Smooth muscle cell (in vitro differentiated cells): Measurements from ENCODE around the gene TNFRSF11A. TPM values are rescaled to one million over a fixed set of nuclear protein-coding genes. Genes with fewer than 3 reads are reported as not detected.

Source experiments
- DNase-seq: peaks from one replicate; lab custom pipeline; 2025; ENCODE audit not compliant: unreplicated experiment; lab: John Stamatoyannopoulos, UW
- H2AFZ ChIP-seq: fragments of 200-600 bp; sonication (generic); 2 replicates; pipeline ENCODE4 v1.6.0; 2016; ENCODE audit warnings: antibody characterized with exemption, low read depth, mild to moderate bottlenecking
- H3F3A ChIP-seq: fragments of 200-600 bp; sonication (generic); 2 replicates; pipeline ENCODE4 v1.6.0; 2017; ENCODE audit warnings: antibody characterized with exemption, low read depth
- H3K27ac ChIP-seq: fragments of 200-600 bp; sonication (generic); 2 replicates; pipeline ENCODE4 v1.5.1; 2016; ENCODE audit warnings: low read depth, mild to moderate bottlenecking
- H3K27me3 ChIP-seq: fragments of 200-600 bp; sonication (generic); 2 replicates; pipeline ENCODE4 v1.6.1; 2016; ENCODE audit warnings: low read depth, mild to moderate bottlenecking
- H3K36me3 ChIP-seq: fragments of 200-600 bp; sonication (generic); 2 replicates; pipeline ENCODE4 v1.5.1; 2016; ENCODE audit warnings: low read depth
- H3K4me1 ChIP-seq: fragments of 200-600 bp; sonication (generic); 2 replicates; pipeline ENCODE4 v1.5.1; 2016; ENCODE audit warnings: low read depth
- H3K4me2 ChIP-seq: fragments of 200-600 bp; sonication (generic); 2 replicates; pipeline ENCODE4 v1.6.0; 2016; ENCODE audit warnings: mild to moderate bottlenecking
- H3K4me3 ChIP-seq: fragments of 200-600 bp; sonication (generic); 2 replicates; pipeline ENCODE4 v1.5.1; 2016; ENCODE audit warnings: mild to moderate bottlenecking
- H3K79me2 ChIP-seq: fragments of 200-600 bp; sonication (generic); 2 replicates; pipeline ENCODE4 v1.6.0; 2016; ENCODE audit warnings: low read depth, mild to moderate bottlenecking
- H3K9ac ChIP-seq: fragments of 200-600 bp; sonication (generic); 2 replicates; pipeline ENCODE4 v1.6.0; 2016; ENCODE audit warnings: low read depth
- H3K9me3 ChIP-seq: fragments of 200-600 bp; sonication (generic); replicated peaks from 2 replicates; pipeline ENCODE4 v1.5.1; 2016; ENCODE audit warnings: low read depth
- H4K20me1 ChIP-seq: fragments of 200-600 bp; sonication (generic); 2 replicates; pipeline ENCODE4 v1.6.0; 2016; ENCODE audit warnings: low read depth
- CTCF ChIP-seq: fragments of 200-600 bp; sonication (generic); IDR thresholded peaks from 2 replicates; pipeline ENCODE4 v1.5.1; 2017; ENCODE audit warnings: borderline replicate concordance, mild to moderate bottlenecking, antibody characterized with exemption; ENCODE audit not compliant: insufficient read depth, poor library complexity, severe bottlenecking
- WGBS: methylation state at CpG from one replicate; pipeline ENCODE4 v1.1.7; 2016; ENCODE audit warnings: low lambda C conversion rate; 5-methylcytosine and 5-hydroxymethylcytosine counted together
- polyA plus RNA-seq: library from polyadenylated mRNA; unstranded; fragments of >200 nt; fragmentation: Nextera tagmentation; extraction: Ambion mirVana; gene quantifications from 2 replicates; pipeline ENCODE4 v1.2.1, GENCODE V29; 2016
- total RNA-seq: library from RNA; depleted of rRNA; stranded (reverse); fragments of >200 nt; gene quantifications from 2 replicates; pipeline ENCODE4 v1.2.3, GENCODE V29; 2014

Gene TNFRSF11A
- total and polyA plus RNA-seq, 2 experiments from 2014 or later, result under 0.01 TPM; not detected in 1

- Histone ChIP-seq H3K4me2 (no peak overlapping the region), H4K20me1 (no peaks in the 10 kb centered on the region), H3K9me3 (no peaks in the 10 kb centered on the region), H3K27ac (no peak overlapping the region), H3K4me3 (no peak overlapping the region), H3F3A (no peaks in the 10 kb centered on the region), H3K27me3 (peaks cover 43% of the 10 kb centered on the region), H3K4me1 (no peaks in the 10 kb centered on the region), H2AFZ (no peak overlapping the region), H3K9ac (no peak overlapping the region), H3K79me2 (no peaks in the 10 kb centered on the region), H3K36me3 (no peaks in the 10 kb centered on the region)
- 86% methylated on average over 4 of the region's 4 CpGs for WGBS
- no peak for TF ChIP-seq CTCF
- no peak for DNase-seq
Measured at GRCh38 chr18:62318228-62319180, 6.6 kb upstream of the TNFRSF11A start.

- Histone ChIP-seq H3K27me3 (peaks cover 66% of the 10 kb centered on the region), H2AFZ (no peak overlapping the region), H3K9ac (no peak overlapping the region), H3F3A (no peaks in the 10 kb centered on the region), H3K4me1 (peaks cover 8% of the 10 kb centered on the region), H3K9me3 (no peaks in the 10 kb centered on the region), H3K27ac (no peak overlapping the region), H3K4me2 (no peak overlapping the region), H3K79me2 (no peaks in the 10 kb centered on the region), H4K20me1 (no peaks in the 10 kb centered on the region), H3K4me3 (no peak overlapping the region), H3K36me3 (no peaks in the 10 kb centered on the region)
- DNase-seq, result no peak
- TF ChIP-seq CTCF, result no peak
- 86% methylated on average over 3 of the region's 3 CpGs for WGBS
Measured at GRCh38 chr18:62321201-62321600, 3.9 kb upstream of the TNFRSF11A start.

- Histone ChIP-seq H3K9ac (no peak overlapping the region), H2AFZ (no peak overlapping the region), H3K4me2 (no peak overlapping the region), H3F3A (no peaks in the 10 kb centered on the region), H3K79me2 (no peaks in the 10 kb centered on the region), H3K4me3 (no peak overlapping the region), H3K36me3 (no peaks in the 10 kb centered on the region), H3K9me3 (no peaks in the 10 kb centered on the region), H3K4me1 (peaks cover 13% of the 10 kb centered on the region), H3K27ac (no peak overlapping the region), H4K20me1 (no peaks in the 10 kb centered on the region), H3K27me3 (peaks cover 81% of the 10 kb centered on the region)
- no peak for TF ChIP-seq CTCF
- no peak for DNase-seq
- 29% methylated on average over 6 of the region's 6 CpGs for WGBS
Measured at GRCh38 chr18:62323483-62324180, 1.5 kb upstream of the TNFRSF11A start.
